Heart left ventricle (tissue), 16 donors: Measurements from ENCODE around the gene ZNF25. TPM values are rescaled to one million over a fixed set of nuclear protein-coding genes. Genes with fewer than 3 reads are reported as not detected.
"Not testable (repeated sequence)": the region's sequence is repeated elsewhere in the genome, so short reads cannot be mapped to it uniquely, and the experiment has no call there.

Experiments
- ATAC-seq, 4 donors: fragments of 200-7000 bp; cut with Tn5 transposase; one replicate each; pipeline ENCODE4 v1.9.1; 2020 to 2022; ENCODE audit warnings: moderate library complexity in 4 of 4, mild to moderate bottlenecking in 3 of 4, moderate number of reproducible peaks in 1 of 4
- DNase-seq, 5 donors: peaks; one replicate each; pipeline ENCODE4 v3.0.0-alpha.2; 2020
- H3K27ac ChIP-seq, 12 donors: fragments of 200-600 bp; sonication (generic) in 4 of 12; one replicate each; pipeline versions ENCODE4 v1.5.0 to v1.8.0; 2016 to 2022; ENCODE audit warnings: mild to moderate bottlenecking in 2 of 12
- H3K27me3 ChIP-seq, 9 donors: fragments of 200-600 bp; sonication (generic) in 2 of 9; one replicate each; pipeline versions ENCODE4 v1.5.1 to v1.8.0; 2016 to 2022; ENCODE audit warnings: mild to moderate bottlenecking in 3 of 9
- H3K36me3 ChIP-seq, 9 donors: fragments of 200-600 bp; sonication (generic) in 2 of 9; one replicate each; pipeline versions ENCODE4 v1.5.0 to v1.8.0; 2018 to 2022; ENCODE audit warnings: mild to moderate bottlenecking in 2 of 9
- H3K4me1 ChIP-seq, 12 donors: fragments of 200-600 bp; sonication (generic) in 4 of 12; one replicate each; pipeline versions ENCODE4 v1.5.0 to v1.8.0; 2016 to 2022; ENCODE audit warnings: mild to moderate bottlenecking in 3 of 12
- H3K4me3 ChIP-seq, 12 donors: fragments of 200-600 bp; sonication (generic) in 4 of 12; one replicate each; pipeline versions ENCODE4 v1.5.0 to v1.8.0; 2017 to 2022; ENCODE audit warnings: mild to moderate bottlenecking in 9 of 12, moderate library complexity in 4 of 12
- H3K9me3 ChIP-seq, 12 donors: fragments of 200-600 bp; sonication (generic) in 4 of 12; one replicate each; pipeline versions ENCODE4 v1.5.0 to v1.8.0; 2016 to 2022; ENCODE audit warnings: mild to moderate bottlenecking in 1 of 12
- CTCF ChIP-seq, 12 donors: fragments of 200-600 bp; sonication (generic) in 4 of 12; IDR thresholded peaks; one replicate each; pipeline versions ENCODE4 v1.5.0 to v1.8.0; 2018 to 2022; ENCODE audit warnings: antibody characterized with exemption in 12 of 12, mild to moderate bottlenecking in 5 of 12
- POLR2A ChIP-seq, 2 donors: fragments of 450-650 bp; IDR thresholded peaks; one replicate each; pipeline ENCODE4 v1.6.1; 2017; ENCODE audit warnings: antibody characterized with exemption in 2 of 2, mild to moderate bottlenecking in 2 of 2, moderate library complexity in 2 of 2
- WGBS, 4 donors: extraction: QIAGEN DNeasy Blood & Tissue Kit in 2 of 4; methylation state at CpG; one replicate each; pipeline versions ENCODE4 v1.1.5 to v1.1.7; 2013 to 2018; 5-methylcytosine and 5-hydroxymethylcytosine counted together
- intact Hi-C, 10 donors: fragments of 100-400 bp; cut with DNase I; formaldehyde crosslinking; loops; one replicate each; pipeline versions ENCODE4 v1.11.1 to v1.14.2; 2022
- polyA plus RNA-seq, 2 donors: library from polyadenylated mRNA; stranded (reverse); fragments of 200-250 nt; gene quantifications; one replicate each; pipeline ENCODE4 v1.2.3, GENCODE V29; 2013
- total RNA-seq, 9 donors: library from RNA; depleted of rRNA in 2 of 9; stranded (reverse); fragments of >200 nt in 2 of 9; fragmentation: NEBNext Ultra II Directional in 3 of 9; extraction: Animal tissue kit (Norgen Biotek cat#: 25700) in 3 of 9; gene quantifications; one replicate each; pipeline versions ENCODE4 v1.1.0 to v1.2.4, GENCODE V29; 2016 to 2023
- donor health status: ischemic (EF 13 %, LVEDD 7.1; RV severe dilation, severe dysfunction).
- donor health status: healthy with polysubstance abuse.
- donor health status: DM: no; HTN: yes; CAD: no.
- donor health status: DM: no; HTN: no; CAD: no.
- donor health status: ischemic (EF 25% LVEDD 6.9; RV normal size, moderate dysfunction).
- donor health status: ischemic (EF 25% LVEDD 5.7; RV mildly dilated, moderate dysfunction).
- donor health status: healthy.
- donor health status: DM: yes; HTN: yes; CAD: no.
- donor health status: ischemic (EF 35%, LVEDD 5.7; RV mildly dilated, moderate dysfunction).
- donor health status: nonischemic (EF 11% LVEDD 7.7; RV severe dilation, severe dysfunction).
- donor health status: DM: yes; HTN: yes; CAD: no.
- donor health status: PGD.
- donor health status: ischemic (EF 29% LVEDD 5.4; RV normal size, mild dysfunction).
- donor health status: nonischemic (EF 23%, LVEDD 6.1; RV moderate dilation, normal function).

ZNF25 gene
- total and polyA plus RNA-seq, 11 donors, result 3.8 to 20.2 (median 15.5) TPM

- no peak overlapping the region for H3K27ac ChIP-seq
- WGBS, 4 donors, result 77 to 92% (median 88%) methylated on average over 3 of the region's 3 CpGs
- H3K36me3 ChIP-seq, result peaks cover 2 to 61% (median 23%) of the 10 kb centered on the region in 9 donors
- intact Hi-C loops, result no loop called here
- no peak for DNase-seq
- no peak for TF ChIP-seq POLR2A (IDR thresholded peaks at IDR 0.05)
- TF ChIP-seq CTCF (IDR thresholded peaks at IDR 0.05), result no peak
- no peaks in the 10 kb centered on the region for H3K27me3 ChIP-seq
- no peak for ATAC-seq
- H3K4me3 ChIP-seq, result no peak overlapping the region
- H3K4me1 ChIP-seq, result no peaks in the 10 kb centered on the region
- no peaks in the 10 kb centered on the region for H3K9me3 ChIP-seq
Observed at GRCh38 chr10:37948210-37948609, 28.2 kb downstream of the ZNF25 start.

GRCh38 chr10:37947526-37947925 is 28.9 kb downstream of the ZNF25 start:
- H3K4me1 ChIP-seq, result no peaks in the 10 kb centered on the region
- no peak overlapping the region for H3K4me3 ChIP-seq
- intact Hi-C loops, result no loop called here
- H3K27ac ChIP-seq, result no peak overlapping the region
- H3K9me3 ChIP-seq, result no peaks in the 10 kb centered on the region
- no peaks in the 10 kb centered on the region for H3K27me3 ChIP-seq
- ATAC-seq (no peak), DNase-seq (no peak)
- peaks cover under 1 to 54% (median 16%) of the 10 kb centered on the region in 9 donors for H3K36me3 ChIP-seq
- TF ChIP-seq CTCF (IDR thresholded peaks at IDR 0.05), result no peak
- TF ChIP-seq POLR2A (IDR thresholded peaks at IDR 0.05), result no peak

GRCh38 chr10:37937864-37938263 is 38.6 kb downstream of the ZNF25 start:
- H3K27ac ChIP-seq, result no peak overlapping the region
- intact Hi-C loops, result no loop called here
- H3K27me3 ChIP-seq, result no peaks in the 10 kb centered on the region
- no peak overlapping the region for H3K4me3 ChIP-seq
- WGBS, 4 donors, result 65 to 87% (median 77%) methylated on average over 5 of the region's 5 CpGs
- no peak for ATAC-seq
- TF ChIP-seq CTCF (IDR thresholded peaks at IDR 0.05), result no peak
- TF ChIP-seq POLR2A (IDR thresholded peaks at IDR 0.05), result no peak
- no peaks in the 10 kb centered on the region for H3K36me3 ChIP-seq
- no peaks in the 10 kb centered on the region for H3K9me3 ChIP-seq
- H3K4me1 ChIP-seq, result no peaks in the 10 kb centered on the region
- no peak for DNase-seq

GRCh38 chr10:37934791-37935190 is 41.7 kb downstream of the ZNF25 start:
- no peak overlapping the region for H3K4me3 ChIP-seq
- DNase-seq (no peak), ATAC-seq (no peak)
- H3K27me3 ChIP-seq, result no peaks in the 10 kb centered on the region
- 50 to 60% (median 52%) methylated on average over 2 of the region's 2 CpGs for WGBS, 4 donors
- intact Hi-C loops, result no loop called here
- no peak for TF ChIP-seq POLR2A (IDR thresholded peaks at IDR 0.05)
- no peaks in the 10 kb centered on the region for H3K4me1 ChIP-seq
- no peaks in the 10 kb centered on the region for H3K36me3 ChIP-seq
- no peak overlapping the region for H3K27ac ChIP-seq
- no peaks in the 10 kb centered on the region for H3K9me3 ChIP-seq

GRCh38 chr10:37930423-37930822 is 46.0 kb downstream of the ZNF25 start:
- intact Hi-C loops, result no loop called here
- no peak for DNase-seq

GRCh38 chr10:37908165-37908564 is 68.3 kb downstream of the ZNF25 start:
- H3K4me1 ChIP-seq, H3K27ac ChIP-seq, H3K36me3 ChIP-seq, ATAC-seq, H3K4me3 ChIP-seq, H3K9me3 ChIP-seq, H3K27me3 ChIP-seq, intact Hi-C loops, DNase-seq: not testable (repeated sequence)
- 76 to 83% (median 81%) methylated on average over 7 of the region's 7 CpGs for WGBS, 4 donors

More at GRCh38 chr10:37930423-37930822, 46.0 kb downstream of the ZNF25 start:
- Histone ChIP-seq H3K36me3 (no peaks in the 10 kb centered on the region), H3K4me1 (no peaks in the 10 kb centered on the region), H3K9me3 (no peaks in the 10 kb centered on the region), H3K27me3 (no peaks in the 10 kb centered on the region), H3K27ac (no peak overlapping the region), H3K4me3 (no peak overlapping the region)
- no peak for ATAC-seq
- 41 to 63% (median 49%) methylated on average over 2 of the region's 2 CpGs for WGBS, 4 donors
- TF ChIP-seq CTCF (IDR thresholded peaks at IDR 0.05), result no peak
- TF ChIP-seq POLR2A (IDR thresholded peaks at IDR 0.05), result no peak
